Left lung (tissue), 10 donors: ENCODE data around the gene HOXB4. TPM values are rescaled to one million over a fixed set of nuclear protein-coding genes. Genes with fewer than 3 reads are reported as not detected.

Experiments
- ATAC-seq: fragments of 200-7000 bp; cut with Tn5 transposase; one replicate; pipeline ENCODE4 v1.9.1; 2020; ENCODE audit warnings: moderate library complexity
- DNase-seq, 4 donors: peaks; one replicate each; pipeline ENCODE4 v3.0.0-alpha.2; 2013 to 2020
- H3K27ac ChIP-seq, 2 donors: fragments of 200-600 bp; sonication (generic) in 1 of 2; one replicate each; pipeline versions ENCODE4 v1.5.0 to v1.8.0; 2020 to 2021
- H3K27me3 ChIP-seq, 2 donors: fragments of 200-600 bp; sonication (generic) in 1 of 2; one replicate each; pipeline versions ENCODE4 v1.5.0 to v1.8.0; 2020 to 2021
- H3K36me3 ChIP-seq, 2 donors: fragments of 200-600 bp; sonication (generic) in 1 of 2; one replicate each; pipeline versions ENCODE4 v1.5.0 to v1.8.0; 2020 to 2021
- H3K4me1 ChIP-seq, 2 donors: fragments of 200-600 bp; one replicate each; pipeline ENCODE4 v1.8.0; 2021
- H3K4me3 ChIP-seq, 2 donors: fragments of 200-600 bp; sonication (generic) in 1 of 2; one replicate each; pipeline versions ENCODE4 v1.5.0 to v1.8.0; 2020 to 2021; ENCODE audit warnings: mild to moderate bottlenecking in 1 of 2
- H3K9me3 ChIP-seq, 2 donors: fragments of 200-600 bp; sonication (generic) in 1 of 2; one replicate each; pipeline versions ENCODE4 v1.5.0 to v1.8.0; 2020 to 2021
- CTCF ChIP-seq, 2 donors: fragments of 200-600 bp; sonication (generic) in 1 of 2; IDR thresholded peaks; one replicate each; pipeline versions ENCODE4 v1.5.0 to v1.8.0; 2021; ENCODE audit warnings: antibody characterized with exemption in 2 of 2
- intact Hi-C, 2 donors: fragments of 100-400 bp; cut with DNase I; formaldehyde crosslinking; loops; one replicate each; pipeline versions ENCODE4 v1.11.2 to v1.14.2; 2022
- polyA plus RNA-seq, 6 donors: library from polyadenylated mRNA; unstranded; fragments of 120-200 nt; gene quantifications; one replicate each; pipeline ENCODE4 v1.2.1, GENCODE V29; 2013; ENCODE audit not compliant: insufficient read length in 6 of 6
- total RNA-seq, 2 donors: library from RNA; stranded (reverse); fragmentation: NEBNext Ultra II Directional; extraction: Animal tissue kit (Norgen Biotek cat#: 25700); gene quantifications; one replicate each; pipeline ENCODE4 v1.2.1, GENCODE V29; 2021
- donor health status: DM: no; HTN: yes; CAD: no.
- donor health status: DM: no; HTN: no; CAD: no.

Gene HOXB4
- total and polyA plus RNA-seq, 8 donors: 4.5 to 19.0 (median 12.8) TPM

- intact Hi-C loops: no loop called here
- ATAC-seq (peak; percentile 7), DNase-seq (no peak)
- Histone ChIP-seq H3K27ac (peak overlapping the region; percentile 71 to 82), H3K4me3 (peak overlapping the region; percentile 41 to 48), H3K9me3 (no peaks in the 10 kb centered on the region), H3K4me1 (peaks cover 0 to 49% of the 10 kb centered on the region in 2 donors), H3K36me3 (no peaks in the 10 kb centered on the region), H3K27me3 (peaks cover 86 to 100% of the 10 kb centered on the region in 2 donors)
- TF ChIP-seq CTCF (IDR thresholded peaks at IDR 0.05): no peak
Observed at GRCh38 chr17:48611213-48611612, 33.1 kb upstream of the HOXB4 start.

GRCh38 chr17:48610282-48611211, 32.4 kb upstream of the HOXB4 start, which contains the start of gene HOXB7:
TSS of gene HOXB7 (minus strand) at chr17:48611017. CDS start at chr17:48610918, 99 bp downstream.
- Histone ChIP-seq H3K9me3 (no peaks in the 10 kb centered on the region), H3K4me1 (peaks cover 0 to 49% of the 10 kb centered on the region in 2 donors), H3K36me3 (no peaks in the 10 kb centered on the region), H3K27ac (peak within 1 kb of the TSS; percentile 71 to 82), H3K4me3 (peak within 1 kb of the TSS; percentile 41 to 48), H3K27me3 (peaks cover 86 to 100% of the 10 kb centered on the region in 2 donors)
- no peak for TF ChIP-seq CTCF (IDR thresholded peaks at IDR 0.05)
- intact Hi-C loops: no loop called here
- peak; percentile 52 for ATAC-seq
- DNase-seq: peak in 3 of 4 donors; percentile 72 to 83 (median 73)

DNA sequence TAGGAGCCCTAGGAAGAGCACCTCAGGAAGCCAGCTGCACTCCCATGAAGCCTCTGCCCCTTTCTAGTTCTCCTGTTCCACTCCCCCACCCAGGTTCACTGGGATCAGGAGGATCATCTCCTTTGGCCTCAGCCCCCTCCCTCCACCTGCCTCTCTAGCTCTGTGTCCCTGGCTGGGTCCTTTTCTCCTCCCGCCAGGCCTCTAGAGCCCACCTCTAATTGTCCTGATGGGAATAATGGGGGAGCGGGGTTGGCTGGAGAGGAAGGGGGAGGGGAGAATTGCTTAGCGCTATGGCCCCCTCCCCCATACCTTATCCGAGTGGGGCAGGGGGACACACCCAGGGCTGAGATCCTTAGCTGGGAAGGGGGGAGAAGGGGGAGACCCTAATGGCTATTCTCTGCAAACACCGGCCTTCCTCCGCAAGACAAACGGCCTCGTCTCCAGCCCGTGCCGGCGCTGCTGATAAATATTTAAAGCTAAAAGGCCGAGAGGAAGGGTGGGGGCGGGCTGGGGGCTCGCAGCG, 31.7 kb upstream of the HOXB4 start:
- peaks cover 87 to 100% of the 10 kb centered on the region in 2 donors for H3K27me3 ChIP-seq
- H3K4me1 ChIP-seq: peaks cover 0 to 49% of the 10 kb centered on the region in 2 donors
- H3K36me3 ChIP-seq: no peaks in the 10 kb centered on the region
- peak overlapping the region; percentile 41 to 48 for H3K4me3 ChIP-seq
- no peak for TF ChIP-seq CTCF (IDR thresholded peaks at IDR 0.05)
- DNase-seq (no peak), ATAC-seq (no peak)
- intact Hi-C loops: no loop called here
- H3K9me3 ChIP-seq: no peaks in the 10 kb centered on the region
- H3K27ac ChIP-seq: no peak overlapping the region

- intact Hi-C loops: no loop called here
- DNase-seq (no peak), ATAC-seq (no peak)
- peaks cover 84 to 100% of the 10 kb centered on the region in 2 donors for H3K27me3 ChIP-seq
- no peak overlapping the region for H3K4me3 ChIP-seq
- no peak for TF ChIP-seq CTCF (IDR thresholded peaks at IDR 0.05)
- H3K36me3 ChIP-seq: no peaks in the 10 kb centered on the region
- H3K27ac ChIP-seq: no peak overlapping the region
- H3K9me3 ChIP-seq: no peaks in the 10 kb centered on the region
- peaks cover 0 to 45% of the 10 kb centered on the region in 2 donors for H3K4me1 ChIP-seq
Observed at GRCh38 chr17:48609033-48609432, 30.9 kb upstream of the HOXB4 start.

DNA sequence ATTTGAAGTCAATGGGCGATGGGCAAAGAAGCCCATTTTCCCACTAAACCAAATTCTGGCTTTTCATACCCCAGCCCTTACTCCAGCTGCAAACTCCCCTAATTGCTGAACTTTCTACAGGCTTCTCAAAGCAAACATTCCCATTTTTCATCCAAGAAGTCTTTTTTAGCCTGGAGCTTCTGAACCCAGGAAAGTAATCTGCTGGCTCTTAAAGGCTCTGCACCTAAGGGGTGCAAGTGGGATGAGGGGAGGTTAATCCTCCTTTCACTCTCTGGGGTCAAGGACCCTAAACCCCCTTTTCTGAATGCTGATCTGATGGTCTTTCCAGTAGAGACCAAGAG, 30.3 kb upstream of the HOXB4 start:
- Histone ChIP-seq H3K4me1 (peaks cover 0 to 41% of the 10 kb centered on the region in 2 donors), H3K9me3 (no peaks in the 10 kb centered on the region), H3K27me3 (peaks cover 84 to 100% of the 10 kb centered on the region in 2 donors), H3K27ac (no peak overlapping the region), H3K4me3 (no peak overlapping the region), H3K36me3 (no peaks in the 10 kb centered on the region)
- DNase-seq: no peak
- no peak for ATAC-seq
- no peak for TF ChIP-seq CTCF (IDR thresholded peaks at IDR 0.05)
- intact Hi-C loops: no loop called here
